Coronary artery (tissue), 2 donors: ENCODE results near the gene LY86.

Experiments
- DNase-seq: peaks from one replicate; pipeline ENCODE4 v3.0.0-alpha.2; 2017; ENCODE audit warnings: low spot score
- H3K27ac ChIP-seq, 2 donors: fragments of 200-600 bp; sonication (generic); one replicate each; pipeline ENCODE4 v1.5.1; 2016 to 2019
- H3K4me3 ChIP-seq: fragments of 200-600 bp; sonication (generic); 2 replicates; pipeline ENCODE4 v1.5.1; 2016; ENCODE audit warnings: mild to moderate bottlenecking, moderate library complexity
- CTCF ChIP-seq: fragments of 200-600 bp; sonication (generic); IDR thresholded peaks from one replicate; pipeline ENCODE4 v1.5.1; 2019; ENCODE audit warnings: antibody characterized with exemption

Gene LY86

GRCh38 chr6:6674872-6675271 is 86.4 kb downstream of the LY86 start:
- H3K27ac ChIP-seq: no peak overlapping the region
- no peak overlapping the region for H3K4me3 ChIP-seq
- no peak for TF ChIP-seq CTCF
- no peak for DNase-seq

DNA sequence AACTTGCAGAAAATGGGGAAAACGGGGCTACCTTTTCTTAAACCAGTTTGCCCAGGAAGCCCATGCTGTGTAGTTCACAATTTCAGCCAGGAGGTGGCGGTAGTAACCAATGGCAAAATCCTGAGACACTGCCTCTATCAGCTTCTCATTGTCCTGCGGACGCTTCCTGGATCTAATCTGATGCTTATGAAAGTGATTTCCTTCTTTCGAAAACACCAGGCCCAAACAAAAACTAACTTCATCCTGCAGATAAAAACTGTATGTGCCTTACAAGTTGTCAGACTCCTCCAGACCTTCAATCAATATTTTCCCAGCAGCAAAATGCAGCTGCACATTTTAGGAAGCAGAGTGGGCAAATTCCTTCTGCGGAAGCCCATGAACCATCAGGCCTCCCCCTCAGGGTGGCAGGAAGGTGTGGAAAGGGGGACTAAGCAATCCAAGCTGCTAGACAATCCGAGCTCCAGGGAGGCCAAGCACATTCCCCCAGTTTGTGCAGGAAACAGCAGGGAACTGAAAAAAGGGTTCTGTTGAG is 88.5 kb downstream of the LY86 start:
- DNase-seq: no peak

GRCh38 chr6:6678185-6678671 is 89.7 kb downstream of the LY86 start:
- Histone ChIP-seq H3K4me3 (no peak overlapping the region), H3K27ac (no peak overlapping the region)
- TF ChIP-seq CTCF: no peak
- DNase-seq: no peak

More for the DNA sequence above, 88.5 kb downstream of the LY86 start:
- H3K27ac ChIP-seq: no peak overlapping the region
- peak; percentile 92 for TF ChIP-seq CTCF
- no peak overlapping the region for H3K4me3 ChIP-seq

DNA sequence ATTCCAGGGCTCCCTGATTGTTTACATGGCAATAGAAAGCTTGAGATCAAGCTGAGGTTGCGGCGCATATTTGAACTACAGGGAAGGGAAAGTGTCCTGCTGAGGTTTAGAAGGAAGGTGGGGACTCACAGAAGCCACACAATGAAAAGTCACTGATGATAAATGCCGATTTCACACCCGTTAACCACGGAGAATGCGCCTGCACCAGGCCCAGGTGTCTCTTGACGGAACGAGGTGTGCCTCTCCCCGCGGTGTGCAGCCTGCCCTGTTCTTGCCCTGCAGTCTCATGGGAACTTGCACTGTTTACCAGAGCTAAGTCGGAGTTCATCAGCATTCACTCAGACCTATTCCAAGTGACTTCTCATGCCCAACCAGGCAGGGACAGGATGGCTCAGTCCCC is 90.3 kb downstream of the LY86 start:
- Histone ChIP-seq H3K4me3 (no peak overlapping the region), H3K27ac (no peak overlapping the region)
- no peak for DNase-seq
- no peak for TF ChIP-seq CTCF

- Histone ChIP-seq H3K4me3 (no peak overlapping the region), H3K27ac (no peak overlapping the region)
- DNase-seq: no peak
- TF ChIP-seq CTCF: no peak
These were observed 91.1 kb downstream of the LY86 start for GRCh38 chr6:6679633-6680032.

DNA sequence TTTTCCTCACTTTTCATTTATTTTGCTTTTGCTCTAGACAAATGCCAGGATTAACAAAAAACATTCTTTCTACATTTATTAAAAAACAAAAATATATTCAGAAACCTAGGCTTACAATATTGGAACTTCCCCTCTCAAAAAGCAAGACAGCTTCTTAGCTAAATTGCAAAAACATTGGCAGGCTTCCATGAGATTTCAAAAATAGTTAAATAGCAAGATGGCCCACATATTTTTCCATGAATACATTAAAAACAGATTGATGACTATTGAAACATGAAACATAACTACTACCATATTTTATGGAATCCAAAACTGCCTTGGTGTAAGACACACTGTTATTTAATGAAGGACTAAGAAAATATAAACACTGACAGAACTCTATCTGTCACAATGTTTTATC is 92.0 kb downstream of the LY86 start:
- no peak for TF ChIP-seq CTCF
- no peak overlapping the region for H3K4me3 ChIP-seq
- DNase-seq: no peak
- H3K27ac ChIP-seq: no peak overlapping the region

DNA sequence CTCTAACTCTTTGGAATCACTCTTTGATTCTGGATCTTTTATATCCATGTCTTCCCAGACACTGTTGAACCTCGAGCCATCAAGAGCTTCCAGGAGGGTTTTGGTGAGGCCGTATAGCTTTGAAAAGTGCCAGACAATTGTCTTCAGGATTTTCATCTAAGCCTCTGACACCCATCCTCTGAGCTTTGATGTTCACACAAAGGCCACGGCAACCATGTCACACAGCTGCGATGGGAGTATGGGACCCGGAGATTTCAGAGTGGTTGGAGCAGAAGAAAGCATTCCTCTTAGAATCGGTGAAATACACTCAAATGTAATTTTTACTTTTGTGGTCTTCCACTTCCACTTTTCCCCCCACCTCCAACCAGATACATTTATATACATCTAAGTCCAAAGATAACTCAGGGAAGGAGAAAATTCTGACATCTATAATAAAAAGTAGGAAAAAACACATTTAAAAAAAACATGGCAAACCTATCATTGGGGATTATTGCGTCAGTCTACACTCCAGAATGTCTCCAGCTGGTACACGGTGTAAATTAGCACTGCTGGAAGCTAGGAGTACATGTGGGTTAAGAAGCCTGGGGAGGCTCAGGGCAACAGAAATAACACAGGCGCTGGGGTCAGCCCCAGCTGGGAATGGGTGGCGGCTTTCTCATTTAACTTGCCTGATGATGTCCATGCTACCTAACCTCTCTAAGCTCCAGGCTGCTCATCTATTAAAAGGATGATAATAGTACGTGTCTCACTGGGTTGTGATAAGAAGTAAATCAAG is 92.7 kb downstream of the LY86 start:
- no peak for DNase-seq
- peak overlapping the region in 1 of 2 donors; percentile 3 for H3K27ac ChIP-seq
- H3K4me3 ChIP-seq: no peak overlapping the region
- TF ChIP-seq CTCF: no peak
